ENCODE data around the gene ZNF747.
A peak's percentile ranks its signal among the peaks of the same experiment; 100 is the strongest.
"Not testable (repeated sequence)": the region's sequence is repeated elsewhere in the genome, so short reads cannot be mapped to it uniquely, and the experiment has no call there.

Gene ZNF747

GRCh38 chr16:30557707-30557956 is 23.0 kb upstream of the ZNF747 start:
- no peak for DNase-seq

GRCh38 chr16:30556125-30556473 is 21.4 kb upstream of the ZNF747 start:
- no peak for DNase-seq

GRCh38 chr16:30555315-30556124 is 20.9 kb upstream of the ZNF747 start:
- DNase-seq: no peak

GRCh38 chr16:30554557-30555314 is 20.1 kb upstream of the ZNF747 start:
- no peak for DNase-seq

GRCh38 chr16:30553393-30553899 is 18.8 kb upstream of the ZNF747 start:
- no peak for DNase-seq

GRCh38 chr16:30552956-30553355 is 18.3 kb upstream of the ZNF747 start:
- DNase-seq: no peak

- peak; percentile 51 to 63 for DNase-seq
These were observed 17.1 kb upstream of the ZNF747 start for GRCh38 chr16:30551781-30552180.

- no peak for DNase-seq
These were observed 14.0 kb upstream of the ZNF747 start for GRCh38 chr16:30548416-30549253.

GRCh38 chr16:30546115-30546514 is 11.5 kb upstream of the ZNF747 start:
- no peak for DNase-seq

- no peak for DNase-seq
These were observed 8.4 kb upstream of the ZNF747 start for GRCh38 chr16:30543067-30543466.

GRCh38 chr16:30541502-30542329 is 7.1 kb upstream of the ZNF747 start:
- no peak for DNase-seq

- not testable (repeated sequence) for DNase-seq
These were observed 6.3 kb upstream of the ZNF747 start for GRCh38 chr16:30540916-30541464.

GRCh38 chr16:30539986-30540526 is 5.4 kb upstream of the ZNF747 start:
- DNase-seq: not testable (repeated sequence)

- no peak for DNase-seq
These were observed 4.6 kb upstream of the ZNF747 start for GRCh38 chr16:30539000-30539964.

GRCh38 chr16:30536391-30537024 is 1.9 kb upstream of the ZNF747 start:
- DNase-seq: not testable (repeated sequence)

- DNase-seq: peak; percentile 62 to 72
These were observed 1.1 kb upstream of the ZNF747 start for GRCh38 chr16:30535777-30536190.

- DNase-seq: no peak
These were observed 583 bp upstream of the ZNF747 start for GRCh38 chr16:30535106-30535776.

- no peak for DNase-seq
These were observed 800 bp downstream of the ZNF747 start for GRCh38 chr16:30533748-30534367.

GRCh38 chr16:30533146-30533522 is 1.5 kb downstream of the ZNF747 start:
- DNase-seq: no peak
